GM03348 (cell line): Measurements from ENCODE around the gene POMGNT2.

Experiments
- DNase-seq: peaks from one replicate; pipeline ENCODE4 v3.0.0; 2012; ENCODE audit warnings: low spot score

POMGNT2 gene

GRCh38 chr3:43043793-43044192 is 62.1 kb downstream of the POMGNT2 start:
- DNase-seq = no peak

- no peak for DNase-seq
These were observed 62.7 kb downstream of the POMGNT2 start for GRCh38 chr3:43043071-43043766.

GRCh38 chr3:43041517-43041916 is 64.4 kb downstream of the POMGNT2 start:
- no peak for DNase-seq

GRCh38 chr3:43038010-43038409 is 67.9 kb downstream of the POMGNT2 start:
- DNase-seq = no peak

GRCh38 chr3:43036621-43037423 is 69.1 kb downstream of the POMGNT2 start:
- no peak for DNase-seq

GRCh38 chr3:43035801-43036365 is 70.0 kb downstream of the POMGNT2 start:
- no peak for DNase-seq

- no peak for DNase-seq
These were observed 71.0 kb downstream of the POMGNT2 start for GRCh38 chr3:43034911-43035310.

- no peak for DNase-seq
These were observed 71.7 kb downstream of the POMGNT2 start for GRCh38 chr3:43034200-43034599.

GRCh38 chr3:43032646-43033628 is 72.9 kb downstream of the POMGNT2 start:
- DNase-seq = no peak

GRCh38 chr3:43031889-43032545 is 73.9 kb downstream of the POMGNT2 start:
- no peak for DNase-seq

- no peak for DNase-seq
These were observed 74.4 kb downstream of the POMGNT2 start for GRCh38 chr3:43031485-43031884.

GRCh38 chr3:43030162-43030935 is 75.5 kb downstream of the POMGNT2 start:
- DNase-seq = no peak
